NAMALWA (cell line): ENCODE data around the gene ADAMTS18.
"Not testable (repeated sequence)": the region's sequence is repeated elsewhere in the genome, so short reads cannot be mapped to it uniquely, and the experiment has no call there.

ENCODE experiments used
- DNase-seq: peaks from one replicate; pipeline ENCODE4 v3.0.0-alpha.2; 2015; ENCODE audit warnings: low spot score

The ADAMTS18 gene

GRCh38 chr16:77288222-77288621 is 146.6 kb downstream of the ADAMTS18 start:
- no peak for DNase-seq

DNA sequence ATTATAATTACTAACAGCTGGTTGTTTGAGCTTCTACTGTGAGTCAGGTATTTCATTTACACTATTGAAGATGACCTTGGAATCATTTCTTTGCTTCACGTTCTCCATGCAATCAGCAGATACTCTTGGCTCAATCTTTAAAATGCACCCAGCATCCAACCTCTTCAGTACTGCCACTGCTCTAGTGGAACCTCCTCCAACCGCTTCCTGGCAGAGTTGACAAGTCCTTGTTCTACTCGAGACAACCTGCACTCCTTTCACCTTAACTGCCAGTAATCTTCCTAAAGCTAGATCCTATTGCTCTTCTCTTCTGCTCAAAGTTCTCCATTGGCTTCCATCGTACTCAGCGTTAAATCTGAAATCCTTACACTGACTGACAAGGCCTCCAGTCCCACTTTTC is 149.2 kb downstream of the ADAMTS18 start:
- DNase-seq, result no peak

GRCh38 chr16:77282345-77282744 is 152.5 kb downstream of the ADAMTS18 start:
- DNase-seq, result no peak

DNA sequence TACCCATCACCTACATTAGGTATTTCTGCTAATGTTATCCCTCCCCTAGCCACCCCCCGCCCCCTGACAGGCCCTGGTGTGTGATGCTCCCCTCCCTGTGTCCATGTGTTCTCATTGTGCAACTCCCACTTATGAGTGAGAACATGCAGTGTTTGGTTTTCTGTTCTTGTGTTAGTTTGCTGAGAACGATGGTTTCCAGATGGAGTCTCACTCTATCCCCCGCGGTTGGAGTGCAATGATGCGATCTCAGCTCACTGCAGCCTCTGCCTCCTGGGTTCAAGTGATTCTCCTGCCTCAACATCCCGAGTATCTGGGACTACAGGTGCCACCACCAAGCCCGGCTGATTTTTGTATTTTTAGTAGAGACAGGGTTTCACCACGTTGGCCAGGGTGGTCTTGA is 155.5 kb downstream of the ADAMTS18 start:
- DNase-seq, result not testable (repeated sequence)

DNA sequence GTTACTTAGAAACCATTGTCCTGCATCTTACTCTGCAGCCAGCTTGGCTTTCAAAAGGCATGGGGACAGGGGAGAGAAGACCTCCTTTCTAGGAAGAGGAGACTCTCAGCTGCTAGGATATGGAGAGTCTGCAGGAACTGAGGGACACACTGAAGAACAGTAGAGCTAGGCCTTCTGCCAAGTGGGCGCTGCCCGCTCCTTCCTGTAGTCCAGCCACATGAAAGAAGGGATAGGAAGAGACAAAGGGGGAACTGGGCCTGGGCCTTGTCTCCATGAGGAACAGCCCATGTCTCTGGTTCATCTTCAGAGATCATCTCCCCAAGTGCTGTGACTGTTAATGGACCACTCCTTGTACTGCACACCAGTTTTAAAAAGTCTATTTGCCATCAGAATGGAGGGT is 157.3 kb downstream of the ADAMTS18 start:
- DNase-seq, result no peak

DNA sequence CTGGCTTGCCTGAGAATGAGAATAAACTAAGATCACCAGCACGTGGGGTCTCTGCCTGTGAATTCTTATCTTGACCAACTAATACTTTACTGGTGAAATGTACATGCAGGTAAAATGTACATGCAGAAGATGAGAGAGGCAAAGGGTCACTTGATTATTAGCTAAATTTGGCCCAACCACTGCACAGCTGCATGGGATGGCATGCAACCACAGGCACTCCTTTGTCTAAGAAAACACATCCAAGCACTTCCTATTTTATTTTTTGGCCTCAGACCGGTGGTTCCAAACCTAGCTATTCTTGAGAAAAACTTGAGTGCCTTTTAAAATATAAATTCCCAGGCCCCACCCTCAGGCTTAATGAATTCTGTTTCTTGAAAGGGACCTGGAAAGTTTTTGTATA is 157.7 kb downstream of the ADAMTS18 start:
- no peak for DNase-seq

DNA sequence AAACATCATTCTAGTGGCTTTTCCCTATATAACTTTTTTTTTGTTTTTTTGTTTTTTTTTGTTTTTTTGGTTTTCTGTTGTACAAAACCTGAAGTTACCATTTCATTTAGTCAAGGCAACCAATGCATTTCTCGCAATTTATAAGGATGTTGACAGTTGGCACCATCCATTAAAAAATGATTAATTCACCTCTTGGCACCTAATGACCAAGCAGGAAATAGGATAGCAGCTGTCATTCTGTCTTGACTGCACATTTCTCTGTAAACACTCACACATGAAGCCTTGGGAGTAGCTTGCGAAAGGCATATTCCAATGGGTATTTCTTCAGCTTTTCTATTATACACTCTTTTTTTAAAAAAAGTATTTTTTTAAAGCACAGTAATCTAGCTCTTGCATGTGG is 158.2 kb downstream of the ADAMTS18 start:
- DNase-seq, result no peak

GRCh38 chr16:77275303-77275702 is 159.5 kb downstream of the ADAMTS18 start:
- not testable (repeated sequence) for DNase-seq

- peak; percentile 32 for DNase-seq
Measured at GRCh38 chr16:77273815-77274214, 161.0 kb downstream of the ADAMTS18 start.

- DNase-seq, result no peak
Measured at GRCh38 chr16:77271532-77272426, 163.1 kb downstream of the ADAMTS18 start.

GRCh38 chr16:77266185-77266584 is 168.6 kb downstream of the ADAMTS18 start:
- not testable (repeated sequence) for DNase-seq

DNA sequence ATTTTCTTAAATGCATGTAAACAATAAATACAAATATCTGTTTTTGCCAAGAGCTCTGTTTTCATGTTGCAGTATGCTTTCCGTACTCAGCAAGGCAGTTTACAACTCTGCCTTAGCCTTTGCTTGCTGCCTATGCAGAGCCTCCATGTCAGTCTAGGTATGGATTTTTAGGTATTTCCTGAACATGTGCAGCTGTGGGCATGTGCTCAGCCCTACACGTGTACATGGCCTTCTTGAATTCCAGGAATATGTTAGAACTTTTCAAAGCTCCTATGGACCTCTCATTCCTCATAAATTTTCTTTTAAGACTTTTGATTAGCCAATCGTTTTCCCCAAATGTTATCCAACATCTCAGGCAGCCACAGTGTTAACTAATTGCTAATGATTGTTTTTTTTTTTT is 171.9 kb downstream of the ADAMTS18 start:
- DNase-seq, result no peak

- no peak for DNase-seq
Measured at GRCh38 chr16:77250400-77250799, 184.4 kb downstream of the ADAMTS18 start.

DNA sequence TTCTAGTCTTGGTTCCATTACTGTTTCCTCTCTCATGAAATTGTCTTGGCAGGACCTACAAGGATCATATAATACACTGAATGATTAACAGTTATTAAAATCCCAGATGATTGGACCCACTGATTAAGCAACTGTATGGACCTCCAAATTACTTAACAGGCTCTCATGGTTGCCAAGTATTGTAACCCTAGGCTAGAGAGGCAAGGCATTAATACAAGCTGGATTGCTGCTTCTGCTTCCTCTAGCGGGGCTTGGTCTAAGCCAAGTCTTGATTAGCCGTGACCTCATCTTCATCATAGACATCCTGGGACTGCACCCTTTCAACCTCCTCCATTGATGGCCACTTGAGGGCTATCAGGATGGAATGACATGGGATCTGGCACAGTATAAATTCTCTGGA is 188.7 kb downstream of the ADAMTS18 start:
- DNase-seq, result no peak

GRCh38 chr16:77242471-77242870 is 192.4 kb downstream of the ADAMTS18 start:
- DNase-seq, result not testable (repeated sequence)

DNA sequence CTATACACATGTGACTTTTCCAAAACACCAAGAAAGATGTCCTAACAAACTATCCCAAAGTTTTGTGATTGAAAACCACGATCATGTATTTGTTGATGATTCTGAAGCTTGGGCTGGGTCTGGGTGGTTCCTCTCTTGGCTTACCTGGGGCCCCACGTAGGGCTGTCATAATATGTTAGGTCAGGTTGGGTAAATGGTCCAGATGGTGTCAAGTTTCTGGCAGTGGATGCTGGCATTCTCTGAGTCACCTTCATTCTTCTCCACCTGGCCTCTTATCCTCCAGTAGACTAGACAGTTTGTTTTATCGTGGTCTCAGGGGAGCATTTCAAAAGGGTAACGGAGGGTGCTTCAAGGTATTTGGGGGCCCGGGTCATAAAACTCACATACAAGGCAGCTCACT is 196.2 kb downstream of the ADAMTS18 start:
- DNase-seq, result no peak

GRCh38 chr16:77236063-77236511 is 198.7 kb downstream of the ADAMTS18 start:
- DNase-seq, result peak; percentile 91

GRCh38 chr16:77234611-77235010 is 200.2 kb downstream of the ADAMTS18 start:
- no peak for DNase-seq

DNA sequence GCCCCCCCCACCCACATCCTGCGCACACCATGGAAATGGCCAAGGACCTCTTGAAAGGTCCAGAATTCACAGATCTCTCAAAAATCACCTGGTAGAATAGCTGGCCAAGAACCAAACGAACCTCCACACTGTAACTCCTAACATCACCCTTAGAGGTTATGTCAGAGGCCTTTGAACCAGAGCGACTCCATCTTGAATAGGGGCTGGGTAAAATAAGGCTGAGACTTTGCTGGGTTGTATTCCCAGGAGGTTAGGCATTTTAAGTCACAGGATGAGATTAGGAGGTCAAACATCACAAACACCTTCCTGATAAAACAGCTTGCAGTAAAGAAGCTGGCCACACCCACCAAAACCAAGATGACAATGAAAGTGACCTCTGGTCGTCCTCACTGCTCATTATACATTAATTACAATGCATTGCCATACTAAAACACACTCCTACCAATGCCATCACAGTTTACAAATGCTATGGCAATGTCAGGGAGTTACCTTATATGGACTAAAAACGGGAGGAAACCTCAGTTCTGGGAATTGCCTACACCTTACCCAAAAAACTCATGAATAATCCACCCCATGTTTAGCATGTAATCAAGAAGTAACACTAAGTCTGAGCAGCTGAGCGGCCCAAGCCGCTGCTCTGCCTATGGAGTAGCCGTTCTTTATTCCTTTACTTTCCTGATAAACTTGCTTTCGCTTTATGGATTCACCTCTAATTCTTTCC is 200.9 kb downstream of the ADAMTS18 start:
- no peak for DNase-seq
